ENCODE measurements around the gene LRP6.
"Not testable (repeated sequence)": the region's sequence is repeated elsewhere in the genome, so short reads cannot be mapped to it uniquely, and the experiment has no call there.

The LRP6 gene

DNA sequence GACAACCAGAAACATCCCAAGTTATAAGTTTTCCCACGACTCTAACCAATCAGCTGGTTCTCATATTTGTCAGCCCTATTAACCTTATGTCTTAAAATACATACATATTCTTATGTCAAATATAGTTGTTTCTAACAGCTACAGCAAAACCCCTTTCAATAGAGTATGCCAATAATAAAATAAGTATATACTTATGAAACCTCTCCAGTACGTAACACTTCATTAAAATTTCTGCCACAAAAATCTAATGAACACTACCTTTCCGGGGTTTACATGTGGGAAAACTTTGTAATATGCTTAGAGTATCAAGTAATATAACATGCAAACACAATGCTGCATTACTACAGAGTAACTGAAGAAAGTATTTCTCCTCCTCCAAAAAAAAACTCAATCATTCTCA, 1.8 kb downstream of the LRP6 start:
- FAIRE-seq = no peak

DNA sequence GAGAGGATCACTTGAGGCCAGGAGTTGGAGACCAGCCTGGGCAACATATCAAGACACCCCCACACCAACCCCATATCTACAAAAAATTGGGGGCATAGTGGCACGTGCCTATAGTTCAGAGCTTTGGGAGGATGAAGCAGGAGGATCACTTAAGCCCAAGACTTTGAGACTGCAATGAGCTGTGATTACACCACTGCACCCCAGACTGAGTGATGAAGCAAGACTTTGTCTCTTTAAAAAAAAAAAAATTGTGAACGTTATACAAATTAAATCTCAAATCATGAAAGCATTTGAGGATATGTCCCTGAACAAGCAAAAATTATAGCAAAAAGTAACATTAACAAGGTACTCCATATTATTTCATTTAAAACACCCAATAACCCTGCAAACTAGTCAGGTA, 2.9 kb downstream of the LRP6 start:
- no peak for FAIRE-seq

DNA sequence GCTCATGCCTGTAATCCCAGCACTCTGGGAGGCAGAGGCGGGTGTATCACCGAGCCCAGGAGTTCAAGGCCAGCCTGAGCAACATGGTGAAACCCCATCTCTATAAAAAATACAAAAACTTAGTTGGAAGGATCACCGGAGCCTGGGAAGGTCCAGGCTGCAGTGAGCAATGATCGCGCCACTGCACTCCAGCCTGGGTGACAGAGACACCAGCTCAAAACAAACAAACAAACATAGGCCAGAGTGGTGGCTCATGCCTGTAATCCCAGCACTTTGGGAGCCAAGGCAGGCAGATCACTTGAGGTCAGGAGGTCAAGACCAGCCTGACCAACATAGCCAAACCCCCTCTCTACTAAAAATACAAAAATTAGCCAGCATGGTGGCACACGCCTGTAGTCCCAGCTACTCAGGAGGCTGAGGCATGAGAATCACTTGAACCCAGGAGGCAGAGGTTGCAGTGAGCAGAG, 10.5 kb downstream of the LRP6 start:
- FAIRE-seq = not testable (repeated sequence)

DNA sequence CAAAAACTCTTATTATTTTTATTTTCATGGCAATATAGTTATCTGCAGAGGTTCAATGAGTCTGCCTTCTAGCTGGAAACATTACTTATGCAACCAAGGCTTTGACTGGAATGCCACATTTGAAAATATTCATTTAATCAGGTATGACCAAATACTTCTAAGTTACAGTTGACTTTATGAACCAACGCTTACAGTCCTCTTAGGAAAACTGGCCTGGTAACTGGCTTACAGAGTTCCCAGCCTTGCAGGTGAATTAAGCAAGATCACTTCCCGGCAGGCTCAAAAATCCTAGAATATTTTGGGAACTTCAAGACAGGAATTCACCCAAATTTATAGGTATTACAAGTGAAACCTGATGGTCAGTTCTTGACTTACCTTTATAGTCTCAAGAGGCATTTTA, 12.3 kb downstream of the LRP6 start:
- FAIRE-seq = no peak

DNA sequence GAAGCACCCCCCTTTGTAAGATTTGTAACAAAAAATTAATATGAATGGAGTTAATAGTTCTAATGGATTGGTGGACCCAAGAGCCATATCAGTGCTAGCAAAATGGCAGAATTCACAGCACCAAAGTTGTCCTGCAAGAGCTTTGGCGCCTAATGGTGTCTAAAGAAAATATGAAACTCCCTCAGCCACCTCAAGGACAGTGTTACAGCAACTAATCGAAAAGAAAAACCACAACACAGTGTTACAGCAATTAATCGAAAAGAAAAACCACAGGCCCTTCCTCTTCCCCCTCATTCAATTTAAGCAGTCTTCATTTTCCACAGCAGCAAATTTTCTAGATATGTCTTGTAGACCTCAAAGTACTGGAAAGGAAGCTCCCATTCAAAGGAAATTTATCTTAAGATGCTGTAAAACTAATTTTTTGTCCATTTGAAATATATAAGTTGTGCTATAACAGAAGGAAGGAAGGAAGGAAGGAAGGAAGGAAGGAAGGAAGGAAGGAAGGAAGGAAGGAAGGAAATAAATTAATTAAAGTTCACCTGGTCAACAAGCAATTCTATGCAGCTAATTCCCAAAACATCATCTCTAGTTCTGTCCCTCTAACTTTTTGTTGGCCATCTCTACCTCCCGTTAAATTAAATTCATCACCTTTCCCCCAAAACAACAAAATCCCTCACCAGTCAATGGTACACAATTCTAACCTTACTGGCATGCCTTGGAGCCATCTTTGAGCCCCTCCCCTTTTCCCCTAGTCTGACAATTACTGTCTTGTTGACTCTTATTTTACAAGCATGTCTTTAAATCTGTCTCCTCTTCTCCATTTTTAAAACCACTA, 17.4 kb downstream of the LRP6 start:
- FAIRE-seq = no peak

DNA sequence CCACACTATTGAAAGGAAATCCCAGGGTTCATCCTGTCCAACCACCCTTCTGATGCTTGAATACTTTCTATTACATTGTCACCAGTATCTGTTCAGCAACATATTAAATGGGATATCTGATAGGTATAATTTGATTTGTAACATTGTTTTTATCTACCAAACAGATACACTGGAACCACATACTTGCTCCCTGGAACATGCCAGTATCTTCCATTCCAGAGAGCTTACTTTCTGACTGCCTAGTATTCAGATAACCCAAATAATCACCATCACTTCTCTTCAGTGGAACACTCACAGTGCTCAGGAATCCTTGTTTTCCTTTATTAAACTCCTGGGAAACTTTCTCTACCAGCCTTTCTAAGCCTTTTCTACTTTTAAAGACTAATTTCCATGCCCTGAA, 19.3 kb downstream of the LRP6 start:
- no peak for FAIRE-seq

DNA sequence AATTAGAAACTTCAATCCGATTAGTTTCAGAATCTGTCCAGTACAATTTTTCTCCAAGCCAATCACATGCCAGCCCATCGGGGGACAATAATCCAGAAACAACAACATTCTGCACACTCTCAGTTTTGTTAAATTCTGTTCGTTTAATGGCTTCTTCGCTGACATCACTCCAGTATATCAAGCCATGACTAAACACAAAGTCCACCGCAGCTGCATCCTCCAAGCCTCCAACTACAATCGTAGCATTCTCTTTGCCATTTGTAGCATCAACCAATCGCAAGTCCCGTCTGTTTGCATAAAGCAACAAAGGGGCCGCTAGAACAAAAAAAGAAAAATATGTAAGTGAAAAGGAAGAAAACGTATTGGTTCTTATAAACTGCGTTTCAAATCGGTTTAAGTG, 22.5 kb downstream of the LRP6 start:
- FAIRE-seq = no peak

DNA sequence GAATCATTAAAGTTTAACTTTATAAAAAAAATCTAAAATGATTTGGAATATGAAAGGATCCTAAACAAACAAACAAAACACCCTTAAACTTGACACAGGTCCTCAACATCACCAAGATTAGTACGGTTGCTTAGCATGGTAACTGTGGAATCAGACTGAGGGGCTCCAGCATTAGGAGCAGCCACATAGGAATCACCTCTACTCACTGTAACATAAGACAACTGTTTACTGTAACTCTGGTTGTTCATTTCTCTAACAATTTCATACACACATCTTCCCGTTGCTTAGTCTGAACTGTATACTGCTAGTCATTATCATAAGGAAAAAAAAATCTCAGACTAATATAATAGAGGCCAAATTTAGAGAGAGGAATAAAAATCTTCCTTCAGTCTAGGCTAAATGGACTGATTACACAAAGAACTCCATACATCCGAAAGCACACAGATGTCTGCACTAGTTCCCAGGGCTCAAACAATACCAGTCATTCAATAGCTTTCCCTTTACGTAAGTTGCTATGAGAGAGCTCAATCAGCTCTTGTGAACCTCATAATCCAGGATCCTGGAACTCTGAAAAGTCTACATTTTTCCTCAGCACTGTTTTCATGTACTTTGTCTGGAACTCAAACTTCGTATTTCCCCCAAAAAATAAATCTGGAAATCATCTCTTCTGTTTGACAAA, 26.0 kb downstream of the LRP6 start:
- no peak for FAIRE-seq

DNA sequence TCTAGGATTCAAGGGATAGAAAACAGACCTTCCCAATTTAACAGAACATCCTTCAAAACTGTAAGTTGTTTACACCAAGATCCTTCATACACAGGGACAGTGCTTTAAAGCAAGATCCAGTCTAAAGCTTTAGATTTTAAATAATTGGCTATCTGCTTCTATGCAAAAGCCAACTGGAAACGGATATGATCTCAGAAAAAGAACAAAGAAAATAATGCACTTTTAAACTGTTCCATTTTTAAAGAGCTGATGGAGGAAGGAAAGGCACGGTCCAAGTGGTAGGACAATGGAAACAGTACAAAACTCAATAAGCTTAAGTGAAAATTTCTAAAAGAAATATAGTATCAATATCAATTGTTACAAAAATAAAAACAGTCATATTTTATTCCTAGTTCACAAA, 27.7 kb downstream of the LRP6 start:
- peak; percentile 14 for FAIRE-seq

DNA sequence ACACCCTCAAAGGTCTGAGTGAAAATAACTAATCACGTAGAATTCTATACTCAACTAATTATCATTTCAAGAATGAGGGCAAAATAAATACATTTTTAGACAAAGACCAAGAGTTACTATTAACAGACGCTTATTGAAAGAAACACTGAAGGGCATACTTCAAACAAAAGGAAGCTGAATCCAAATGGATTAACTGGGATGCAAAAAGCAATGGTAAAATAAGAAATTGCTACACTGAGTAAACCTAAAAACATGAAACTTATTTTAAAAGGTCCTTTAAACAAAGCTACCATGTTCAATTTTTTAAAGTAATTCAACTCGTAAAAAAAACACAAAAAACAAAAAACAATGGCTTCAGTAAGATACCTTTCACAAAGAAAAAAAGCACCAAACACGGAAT, 28.2 kb downstream of the LRP6 start:
- FAIRE-seq = no peak

DNA sequence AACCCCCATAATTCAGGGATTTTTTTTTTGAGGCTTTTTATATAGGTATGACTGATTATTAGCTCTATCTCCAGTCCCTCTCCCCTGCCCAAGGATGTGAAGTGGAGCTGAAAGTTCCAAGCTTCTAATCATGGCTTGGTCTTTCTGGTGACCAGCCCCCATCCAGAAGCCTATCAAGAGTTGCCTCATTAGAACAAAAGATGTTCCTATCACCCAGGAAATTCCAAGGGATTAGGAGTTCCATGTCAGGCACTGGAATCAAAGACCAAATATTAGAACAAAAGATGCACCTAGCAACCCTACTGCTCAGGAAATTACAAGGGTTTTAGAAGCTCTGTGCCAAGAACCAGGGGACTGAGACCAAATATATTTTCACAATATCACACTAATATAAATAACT, 29.9 kb downstream of the LRP6 start:
- no peak for FAIRE-seq

DNA sequence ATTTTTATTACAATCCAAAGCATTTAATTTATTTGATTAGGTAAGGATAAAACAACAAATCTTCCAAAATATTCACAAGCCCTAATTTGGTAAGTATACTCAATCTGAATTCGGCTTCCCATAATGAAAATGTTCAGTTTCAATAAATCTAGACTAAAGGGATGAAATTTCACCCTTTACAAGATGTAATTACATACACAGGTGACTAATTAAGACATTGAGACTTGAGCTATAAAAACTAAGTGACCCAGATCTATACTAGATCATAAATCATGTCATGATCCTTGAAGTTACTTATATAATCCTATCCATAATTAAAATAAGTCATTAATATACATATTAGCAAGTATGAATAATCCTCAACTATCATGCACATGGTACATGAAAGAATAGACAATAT, 36.6 kb downstream of the LRP6 start:
- no peak for FAIRE-seq

DNA sequence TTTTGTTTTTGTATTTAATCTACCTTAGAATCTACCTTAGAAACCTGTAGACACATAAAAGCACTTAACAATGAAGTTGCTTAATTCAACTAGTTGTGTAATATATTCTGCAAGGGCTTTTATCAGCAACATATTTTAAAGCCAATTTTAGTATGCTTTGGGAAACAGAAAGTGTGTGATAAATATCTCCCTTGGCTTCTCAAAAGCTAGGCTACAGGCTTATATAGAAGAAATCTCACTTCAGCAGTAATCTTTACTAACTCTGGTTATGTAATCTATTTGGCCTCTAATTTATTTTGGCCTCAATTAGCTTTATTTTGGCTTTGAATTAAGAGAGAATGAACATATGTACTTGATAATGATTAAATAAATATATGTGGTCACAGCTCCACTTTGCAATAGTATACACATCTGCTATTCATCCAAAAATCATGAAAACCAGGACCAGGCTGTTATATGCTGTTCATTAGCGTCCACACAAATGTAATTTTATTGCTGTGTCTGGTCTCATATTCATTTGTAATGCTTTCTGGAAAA, 37.2 kb downstream of the LRP6 start:
- FAIRE-seq = no peak

DNA sequence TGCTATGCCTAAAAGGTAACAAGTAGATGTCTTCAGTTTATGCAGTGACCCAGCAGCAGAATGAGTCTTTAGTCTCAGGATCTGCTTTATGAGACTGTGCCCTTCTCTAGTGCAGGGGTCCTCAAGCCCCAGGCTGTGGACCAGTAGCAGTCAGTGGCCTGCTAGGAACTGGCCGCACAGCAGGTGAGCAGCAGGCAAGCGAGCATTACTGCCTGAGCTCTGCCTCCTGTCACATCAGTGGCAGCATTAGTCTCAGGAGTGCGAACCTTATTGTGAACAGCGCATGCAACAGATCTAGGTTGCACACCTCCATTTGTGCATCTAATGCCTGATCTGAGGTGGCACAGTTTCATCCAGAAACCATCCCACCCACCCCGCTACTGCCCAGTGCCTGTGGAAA, 38.4 kb downstream of the LRP6 start:
- no peak for FAIRE-seq

DNA sequence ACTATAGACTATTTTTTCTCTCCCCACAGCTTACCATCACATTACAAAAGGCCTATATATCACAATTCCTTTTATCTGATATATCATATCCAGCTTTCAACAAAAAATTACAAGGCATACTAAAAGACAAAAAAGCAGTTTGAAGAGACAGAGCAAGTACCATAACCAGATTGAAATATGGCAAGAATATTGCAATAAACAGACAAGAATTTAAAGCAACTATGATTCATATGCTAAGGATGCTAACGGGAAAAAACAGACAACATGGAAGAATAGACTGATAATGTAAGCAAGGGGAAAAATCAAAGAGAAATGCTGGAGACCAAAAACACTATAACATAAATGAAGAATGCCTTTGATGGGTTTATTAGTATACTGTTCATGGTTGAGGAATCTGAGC, 40.7 kb downstream of the LRP6 start:
- no peak for FAIRE-seq

DNA sequence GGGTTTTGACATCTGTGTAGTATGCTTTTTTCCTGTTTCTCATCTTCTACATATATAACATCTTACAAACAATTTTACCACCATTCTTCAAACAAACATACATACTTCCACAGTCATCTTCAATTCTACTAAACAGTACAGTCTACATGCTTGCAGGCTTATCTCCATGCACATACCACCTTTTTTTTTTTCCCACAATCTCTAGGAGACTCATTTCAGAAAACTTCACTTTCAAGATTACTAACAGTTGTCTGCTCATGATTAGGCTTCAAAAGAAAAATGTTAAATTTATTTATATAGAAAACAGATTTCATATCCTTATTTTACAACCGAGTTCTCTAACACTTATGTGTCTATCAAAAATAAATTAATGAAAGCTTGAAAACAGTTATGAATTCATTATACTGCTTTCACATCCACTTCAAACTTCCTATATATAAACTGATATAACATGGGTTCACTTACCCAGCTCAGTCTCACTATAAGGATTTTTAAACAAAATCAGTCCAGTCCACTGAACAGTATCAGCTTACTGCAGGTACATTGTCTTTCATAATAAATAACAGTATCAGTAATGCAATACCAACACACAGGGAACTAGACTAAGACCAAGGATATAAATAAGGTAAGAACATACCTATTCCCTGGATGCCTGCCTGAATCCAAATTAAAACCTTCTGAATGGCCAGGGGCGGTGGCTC, 42.5 kb downstream of the LRP6 start:
- no peak for FAIRE-seq

DNA sequence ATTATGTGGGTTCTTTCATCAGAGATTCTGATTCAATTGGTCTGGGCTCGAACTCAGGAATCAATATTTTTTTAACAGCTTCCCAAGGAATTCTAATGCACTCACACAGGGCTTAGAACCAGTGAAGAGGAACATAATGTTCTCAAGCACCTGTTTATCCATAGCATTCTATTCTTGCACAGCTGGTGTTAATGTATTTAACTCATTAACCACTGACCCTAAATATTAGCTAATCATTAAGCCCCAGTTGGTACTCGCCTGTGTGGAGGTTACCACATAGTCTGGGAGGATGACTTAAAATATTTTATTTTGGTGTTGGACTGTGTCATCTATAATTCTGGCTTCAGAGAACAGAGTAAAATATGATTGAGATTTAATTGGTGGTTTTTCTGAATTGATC, 45.3 kb downstream of the LRP6 start:
- no peak for FAIRE-seq

DNA sequence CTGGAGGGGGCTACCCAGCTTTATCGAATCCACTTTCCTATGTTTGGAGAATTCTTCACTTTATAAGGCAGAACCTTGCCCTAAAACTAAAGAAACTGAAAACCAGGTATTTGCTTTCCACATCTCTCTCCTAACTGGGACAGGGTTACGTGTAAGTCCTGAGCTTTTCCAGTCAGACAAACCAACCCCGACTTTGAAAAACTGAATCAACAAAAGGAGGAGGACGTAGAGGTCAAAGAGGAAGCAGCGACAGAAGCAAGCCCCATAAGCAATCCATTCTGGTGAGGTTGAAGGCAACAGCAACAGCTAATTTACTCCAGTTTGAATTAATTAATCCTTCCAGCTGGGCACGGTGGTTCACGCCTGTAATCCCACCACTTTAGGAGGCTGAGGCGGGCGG, 47.2 kb downstream of the LRP6 start:
- no peak for FAIRE-seq

DNA sequence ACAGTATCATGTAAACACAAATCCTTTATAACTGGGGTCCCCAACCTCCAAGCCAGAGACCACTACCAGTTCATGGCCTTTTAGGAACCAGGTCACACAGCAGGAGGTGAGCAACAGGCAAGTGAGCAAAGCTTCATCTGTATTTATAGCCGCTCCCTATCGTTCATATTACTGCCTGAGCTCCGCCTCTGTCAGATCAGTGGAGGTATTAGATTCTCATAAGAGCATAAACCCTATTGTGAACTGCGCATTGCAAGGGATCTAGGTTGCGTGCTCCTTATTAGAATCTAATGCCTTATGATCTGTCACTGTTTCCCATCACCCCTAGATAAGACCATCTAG, 49.9 kb downstream of the LRP6 start:
- FAIRE-seq = no peak

DNA sequence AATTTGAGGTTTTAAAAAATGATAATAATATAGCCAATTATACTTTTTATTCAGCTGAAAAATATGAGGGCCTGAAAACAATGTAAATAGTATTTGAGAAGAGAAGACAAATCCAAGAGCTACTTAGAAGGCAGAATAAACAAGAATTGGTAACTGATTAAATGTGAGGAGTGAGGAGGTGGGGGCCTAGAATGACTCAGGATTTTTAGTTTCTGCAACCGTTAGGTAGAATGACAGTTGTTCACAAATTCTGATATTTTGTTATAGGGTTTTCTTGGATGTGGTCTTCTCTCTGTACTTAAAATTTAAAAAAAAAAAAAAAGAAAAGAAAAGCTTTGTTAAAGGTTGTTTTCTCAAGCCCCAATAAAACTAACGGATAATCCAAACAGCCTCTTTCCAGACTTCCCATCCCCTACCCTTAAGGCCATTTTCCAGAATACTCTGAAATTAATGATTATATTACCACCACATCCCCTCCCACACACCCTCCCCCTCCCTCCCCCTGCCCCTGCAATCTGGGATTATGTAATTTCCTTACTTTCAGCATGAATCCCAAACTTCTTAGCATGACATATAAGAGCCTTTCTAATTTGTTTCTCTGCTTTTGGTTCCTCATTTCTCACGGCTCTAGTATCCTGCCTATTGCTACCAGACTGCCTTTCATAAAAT, 50.4 kb downstream of the LRP6 start:
- no peak for FAIRE-seq

DNA sequence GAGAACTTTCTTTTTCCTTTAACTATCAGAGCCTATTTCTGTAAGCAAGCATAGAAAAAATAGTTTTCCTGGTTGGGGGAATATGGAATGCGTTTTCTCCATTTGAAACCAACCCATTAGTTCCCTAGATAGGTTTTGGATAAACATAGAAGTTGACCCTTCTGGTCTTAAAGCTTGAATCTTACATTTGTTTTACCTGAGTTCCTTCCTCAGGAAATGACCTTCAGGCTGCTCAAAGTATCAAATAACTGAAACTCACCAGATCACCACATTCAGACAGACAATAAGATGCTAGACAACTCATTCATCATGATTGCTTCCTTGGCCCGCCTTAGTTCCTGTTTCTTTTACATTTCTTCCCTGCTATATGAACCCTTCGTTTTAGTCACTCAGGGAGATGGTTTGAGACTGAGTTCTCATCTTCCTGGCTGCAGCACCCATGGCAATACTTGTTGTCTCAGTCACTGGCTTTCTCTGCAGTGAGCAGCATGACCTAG, 52.2 kb downstream of the LRP6 start:
- FAIRE-seq = no peak

DNA sequence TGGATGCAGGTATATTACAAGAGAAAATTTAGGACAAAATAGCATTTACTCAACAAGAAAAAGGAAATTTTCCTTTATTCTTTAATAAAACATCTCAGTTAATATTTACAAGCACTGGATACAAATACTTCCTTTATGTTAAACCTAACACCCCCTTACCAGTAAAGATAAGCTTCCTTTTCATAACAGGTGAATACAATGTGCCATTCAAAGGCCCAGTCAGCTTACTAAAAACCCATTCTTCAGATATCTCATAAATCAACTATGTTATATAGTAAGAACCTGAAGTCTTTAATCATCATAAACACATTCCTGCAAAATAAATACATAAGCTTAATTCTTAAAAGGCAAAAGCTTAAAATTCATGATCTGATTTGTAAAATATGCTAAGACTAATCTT, 52.6 kb downstream of the LRP6 start:
- FAIRE-seq = no peak

DNA sequence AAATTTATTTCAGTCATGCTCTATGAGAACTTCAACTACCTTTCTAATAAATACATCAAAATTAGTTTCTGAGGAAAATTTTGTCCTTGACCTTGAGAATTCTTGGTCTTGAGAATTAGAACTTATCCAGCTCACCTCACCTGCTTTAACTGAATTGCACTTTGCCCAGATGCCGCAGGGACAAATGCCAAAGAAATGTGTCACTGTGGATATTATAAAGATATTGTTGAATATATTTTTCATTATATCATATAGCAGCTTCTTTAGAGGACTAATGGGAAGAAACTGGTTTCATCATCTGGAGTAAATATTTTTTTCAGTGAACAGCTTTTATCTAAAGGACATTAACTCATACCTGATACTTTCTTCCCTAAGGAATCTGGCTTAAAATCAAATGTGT, 54.1 kb downstream of the LRP6 start:
- FAIRE-seq = no peak
